HG03469 (cell line): ENCODE results near the gene JRKL.
"Not testable (repeated sequence)": the region's sequence is repeated elsewhere in the genome, so short reads cannot be mapped to it uniquely, and the experiment has no call there.

ENCODE experiments used
- ATAC-seq: cut with Tn5 transposase; IDR thresholded peaks from one replicate; pipeline ENCODE4 v1.9.1; 2021; ENCODE audit warnings: mild to moderate bottlenecking, moderate library complexity, moderate number of reproducible peaks; ENCODE audit not compliant: unreplicated experiment

JRKL gene

GRCh38 chr11:96393753-96394348 lies 4.0 kb downstream of the JRKL start:
- ATAC-seq = no peak

- ATAC-seq = no peak
These were observed 5.0 kb downstream of the JRKL start for GRCh38 chr11:96394773-96395172.

- no peak for ATAC-seq
These were observed 6.8 kb downstream of the JRKL start for GRCh38 chr11:96396637-96397036.

GRCh38 chr11:96397863-96398262 lies 8.1 kb downstream of the JRKL start:
- no peak for ATAC-seq

- no peak for ATAC-seq
These were observed 10.9 kb downstream of the JRKL start for GRCh38 chr11:96400697-96401096.

- ATAC-seq = not testable (repeated sequence)
These were observed 21.6 kb downstream of the JRKL start for GRCh38 chr11:96411412-96411811.

- ATAC-seq = no peak
These were observed 23.1 kb downstream of the JRKL start for GRCh38 chr11:96412761-96413381.

- no peak for ATAC-seq
These were observed 23.6 kb downstream of the JRKL start for GRCh38 chr11:96413408-96413807.

GRCh38 chr11:96424693-96425092 lies 34.9 kb downstream of the JRKL start:
- ATAC-seq = no peak

- no peak for ATAC-seq
These were observed 40.9 kb downstream of the JRKL start for GRCh38 chr11:96430668-96431067.

- ATAC-seq = not testable (repeated sequence)
These were observed 42.8 kb downstream of the JRKL start for GRCh38 chr11:96432654-96433053.
